HG02870 (cell line): ENCODE data around the gene XYLT1.
"Not testable (repeated sequence)": the region's sequence is repeated elsewhere in the genome, so short reads cannot be mapped to it uniquely, and the experiment has no call there.

Experiments used
- ATAC-seq: cut with Tn5 transposase; IDR thresholded peaks from one replicate; pipeline ENCODE4 v1.9.1; 2021; ENCODE audit warnings: mild to moderate bottlenecking, moderate library complexity; ENCODE audit not compliant: unreplicated experiment

Gene XYLT1

GRCh38 chr16:17313793-17314547 lies 156.8 kb downstream of the XYLT1 start:
- no peak for ATAC-seq

DNA sequence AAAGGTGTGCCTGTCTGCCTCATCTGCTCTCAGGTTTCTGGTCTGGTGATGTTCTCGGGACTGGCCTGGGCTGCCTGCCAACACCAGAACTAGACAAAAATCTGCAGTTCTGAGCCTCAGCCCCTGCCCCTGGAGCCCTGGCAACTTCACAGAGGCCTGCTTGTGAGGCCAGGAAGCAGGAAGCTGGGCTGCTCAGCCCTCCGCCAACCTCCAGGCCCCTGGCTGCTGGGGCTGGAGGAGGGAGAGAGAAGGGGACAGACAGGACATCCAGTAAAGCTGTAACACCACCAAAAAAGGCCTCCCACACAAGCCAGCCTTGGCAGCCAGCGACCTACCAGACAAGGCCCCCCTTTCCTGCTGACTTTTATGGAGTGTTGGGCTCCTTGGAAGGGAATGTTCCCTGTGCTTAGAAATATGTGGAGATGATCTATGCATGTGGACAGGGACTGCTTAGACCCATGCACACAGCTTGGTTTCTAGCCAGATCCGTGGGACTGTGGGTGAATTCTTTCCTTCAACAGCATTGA lies 157.6 kb downstream of the XYLT1 start:
- no peak for ATAC-seq

- no peak for ATAC-seq
Observed at GRCh38 chr16:17312094-17312710, 158.6 kb downstream of the XYLT1 start.

- no peak for ATAC-seq
Observed at GRCh38 chr16:17311333-17312093, 159.2 kb downstream of the XYLT1 start.

GRCh38 chr16:17309510-17309909 lies 161.2 kb downstream of the XYLT1 start:
- no peak for ATAC-seq

DNA sequence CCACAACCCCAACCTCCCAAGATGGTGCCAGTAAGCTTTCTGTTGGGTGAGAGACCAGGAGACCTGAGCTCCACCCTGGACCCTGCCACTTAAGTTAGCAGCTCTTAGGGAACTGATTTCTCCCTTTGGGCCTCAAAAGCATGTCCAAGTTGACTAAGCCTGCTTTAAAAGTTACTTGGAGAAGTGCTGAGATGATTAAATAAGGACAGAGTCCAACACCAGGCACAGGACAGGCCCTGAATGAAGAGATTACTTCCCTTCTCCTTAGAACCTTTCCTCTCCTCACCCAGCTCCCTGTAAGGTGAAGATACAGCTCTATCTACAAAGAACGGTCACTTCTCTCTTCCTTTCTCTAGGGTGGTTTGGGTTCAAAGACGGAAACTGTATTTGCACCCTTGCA lies 162.6 kb downstream of the XYLT1 start:
- no peak for ATAC-seq

DNA sequence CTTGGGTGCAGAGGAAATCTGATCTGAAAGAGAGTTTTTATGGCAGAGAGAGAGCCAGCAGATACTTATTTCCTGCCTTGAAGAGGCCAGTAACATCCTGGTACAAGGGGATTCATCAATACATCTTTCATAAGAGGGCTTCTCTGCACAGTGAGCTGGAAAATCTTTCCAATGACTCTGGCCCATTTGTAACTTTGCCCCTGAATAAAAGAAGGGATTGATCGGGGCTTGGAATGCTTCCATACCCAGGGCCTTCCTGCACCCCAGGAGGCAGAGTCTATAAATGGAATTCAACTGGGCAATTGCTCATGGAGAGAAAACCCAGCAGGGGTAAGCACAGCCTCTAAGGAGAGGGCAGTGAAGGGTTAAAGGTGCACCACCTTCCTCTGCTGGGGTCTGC lies 163.3 kb downstream of the XYLT1 start:
- no peak for ATAC-seq

DNA sequence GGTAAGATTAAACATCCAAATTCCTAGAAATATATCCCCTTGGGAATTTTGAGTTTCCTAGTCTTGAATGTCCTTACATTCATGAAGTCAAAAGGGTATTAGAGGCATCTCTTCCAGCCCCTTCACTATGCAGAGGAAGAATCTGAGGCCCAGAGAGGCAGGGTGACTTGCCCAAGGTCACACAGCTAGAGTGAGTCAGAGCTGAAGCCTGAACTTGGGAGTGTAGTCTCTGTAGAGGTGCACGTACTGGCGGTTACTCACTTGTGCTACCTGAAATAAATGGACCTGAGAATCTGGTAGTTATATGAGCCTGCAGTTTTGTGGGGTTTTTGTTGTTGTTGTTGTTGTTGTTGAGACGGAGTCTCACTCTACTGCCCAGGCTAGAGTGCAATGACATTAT lies 164.0 kb downstream of the XYLT1 start:
- ATAC-seq: no peak

DNA sequence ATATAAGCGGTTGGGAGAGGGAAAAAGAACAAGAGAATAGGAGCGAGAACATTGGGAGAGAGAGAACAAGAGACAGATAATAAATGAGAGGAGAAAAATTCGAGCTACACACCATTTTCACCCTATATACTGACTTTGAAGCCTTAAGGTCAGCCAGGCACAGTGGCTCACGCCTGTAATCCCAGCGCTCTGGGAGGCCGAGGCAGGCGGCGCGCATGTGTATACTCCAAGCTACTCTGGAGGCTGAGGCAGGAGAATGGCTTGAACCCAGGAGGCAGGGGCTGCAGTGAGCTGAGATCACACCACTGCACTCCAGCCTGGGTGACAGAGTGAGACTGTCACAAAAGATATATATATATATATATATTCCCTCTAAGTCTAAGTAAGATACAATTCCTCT lies 164.5 kb downstream of the XYLT1 start:
- ATAC-seq: not testable (repeated sequence)

- no peak for ATAC-seq
Observed at GRCh38 chr16:17305694-17306093, 165.1 kb downstream of the XYLT1 start.

DNA sequence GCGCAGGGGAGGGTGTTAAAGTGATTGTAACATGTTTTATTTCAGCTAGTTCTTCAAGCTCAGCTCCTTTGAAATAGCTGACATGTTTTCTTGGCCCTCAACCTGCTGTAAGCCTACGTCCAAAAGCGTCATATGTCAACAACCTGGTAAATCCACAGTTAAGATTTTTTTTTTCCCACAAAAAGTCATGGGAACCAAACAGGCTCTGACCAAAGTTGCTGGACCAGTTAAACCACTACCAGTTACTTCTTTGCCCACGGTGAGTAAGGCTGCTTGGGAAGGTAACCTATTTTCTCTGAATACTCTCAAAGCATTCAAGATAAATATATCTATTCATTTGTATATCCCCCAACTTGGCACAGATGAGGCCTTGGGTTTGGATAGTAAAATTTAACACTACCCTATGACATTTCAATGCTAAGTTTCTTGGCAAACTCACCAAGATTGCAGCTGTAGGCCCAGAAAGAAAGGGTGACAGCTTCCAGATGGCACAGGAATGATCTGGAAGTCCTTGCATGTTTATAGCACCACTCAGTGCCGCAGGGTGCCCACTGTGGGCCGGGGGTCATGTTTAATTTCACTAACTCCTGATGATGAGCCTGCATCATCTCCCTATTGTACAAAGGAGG lies 166.2 kb downstream of the XYLT1 start:
- no peak for ATAC-seq

DNA sequence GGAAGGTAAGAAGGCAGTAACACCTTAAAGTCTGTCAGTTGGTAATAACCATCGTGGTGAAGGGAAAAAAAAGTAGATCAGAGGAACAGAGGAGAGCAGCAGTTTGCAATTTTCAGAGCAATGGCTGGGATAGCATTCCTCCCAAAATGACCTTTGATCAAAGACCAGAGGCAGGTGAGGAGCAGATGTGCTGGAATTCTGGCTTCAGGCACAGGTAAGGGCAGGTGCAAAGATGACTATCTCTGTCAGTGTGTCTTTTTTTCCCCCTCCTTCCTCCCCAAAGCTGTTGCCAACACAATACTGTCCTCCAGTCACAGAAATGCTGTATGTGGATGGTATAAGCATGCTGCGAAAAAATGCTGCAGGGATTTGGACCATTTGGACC lies 166.7 kb downstream of the XYLT1 start:
- no peak for ATAC-seq

DNA sequence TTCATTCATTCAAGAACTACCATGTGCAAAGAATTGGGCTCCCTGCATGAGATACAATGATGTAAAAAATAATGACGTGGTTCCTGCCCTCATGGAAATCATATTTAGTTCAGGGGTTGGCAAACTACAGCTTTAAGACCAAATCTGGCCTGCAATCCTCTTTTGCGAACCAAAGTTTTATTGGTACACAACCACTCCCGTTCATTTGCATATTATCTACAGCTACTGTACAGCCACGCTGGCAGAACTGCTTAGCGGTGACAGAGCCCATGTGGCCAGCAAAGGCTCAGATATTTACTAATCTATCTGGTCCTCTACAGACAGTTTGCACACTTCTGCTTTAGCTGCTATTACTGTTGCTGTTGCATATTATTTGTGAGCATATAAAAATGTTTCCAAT lies 167.7 kb downstream of the XYLT1 start:
- no peak for ATAC-seq

GRCh38 chr16:17302620-17303019 lies 168.1 kb downstream of the XYLT1 start:
- ATAC-seq: no peak

- ATAC-seq: no peak
Observed at GRCh38 chr16:17302214-17302613, 168.5 kb downstream of the XYLT1 start.

DNA sequence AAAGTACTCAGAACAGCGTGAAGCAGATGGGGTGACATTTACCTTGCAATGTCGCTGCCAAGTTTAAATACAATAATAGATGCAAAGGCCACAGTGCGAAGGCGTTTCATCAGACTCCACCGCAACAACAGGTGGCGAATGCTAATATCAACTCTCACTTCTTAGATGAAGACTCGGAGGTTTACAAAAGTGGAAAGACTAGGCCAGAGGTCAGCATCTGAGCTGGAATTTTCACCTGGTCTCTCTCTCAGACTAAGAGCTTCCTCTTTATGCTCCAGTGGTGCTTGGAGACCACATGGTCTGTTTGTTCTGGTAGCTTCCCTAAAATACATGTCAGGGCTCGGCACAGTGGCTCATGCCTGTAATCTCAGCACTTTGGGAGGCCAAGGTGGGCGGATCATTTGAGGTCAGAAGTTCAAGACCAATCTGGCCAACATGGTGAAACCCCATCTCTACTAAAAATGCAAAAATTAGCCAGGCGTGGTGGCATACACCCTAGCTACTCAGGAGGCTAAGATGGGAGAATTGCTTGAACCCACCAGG lies 169.1 kb downstream of the XYLT1 start:
- ATAC-seq: peak; percentile 83

GRCh38 chr16:17301184-17301583 lies 169.6 kb downstream of the XYLT1 start:
- ATAC-seq: no peak

DNA sequence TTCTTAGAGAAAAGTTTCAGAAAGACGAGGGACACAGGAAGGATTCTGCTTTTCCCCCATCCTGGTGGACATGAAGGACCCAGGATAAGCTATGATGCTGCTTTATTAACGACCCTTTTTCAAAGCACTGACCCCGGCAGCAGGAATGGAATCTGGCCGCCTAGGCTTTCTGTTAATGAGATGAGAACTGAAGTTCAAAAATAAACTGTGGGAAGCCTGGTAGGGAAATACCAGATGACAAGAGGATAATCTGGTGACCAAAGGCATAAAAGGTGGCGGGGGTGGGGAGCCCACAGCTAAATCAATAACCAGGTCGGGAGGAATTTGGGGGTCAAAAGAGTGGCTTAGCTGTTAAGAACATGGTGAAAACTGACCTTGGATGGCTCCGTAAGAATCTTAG lies 171.0 kb downstream of the XYLT1 start:
- ATAC-seq: no peak

- no peak for ATAC-seq
Observed at GRCh38 chr16:17298238-17298637, 172.5 kb downstream of the XYLT1 start.

GRCh38 chr16:17296431-17296830 lies 174.3 kb downstream of the XYLT1 start:
- no peak for ATAC-seq

GRCh38 chr16:17295948-17296347 lies 174.8 kb downstream of the XYLT1 start:
- no peak for ATAC-seq
